ENCODE data around the gene GNAO1.

DNA sequence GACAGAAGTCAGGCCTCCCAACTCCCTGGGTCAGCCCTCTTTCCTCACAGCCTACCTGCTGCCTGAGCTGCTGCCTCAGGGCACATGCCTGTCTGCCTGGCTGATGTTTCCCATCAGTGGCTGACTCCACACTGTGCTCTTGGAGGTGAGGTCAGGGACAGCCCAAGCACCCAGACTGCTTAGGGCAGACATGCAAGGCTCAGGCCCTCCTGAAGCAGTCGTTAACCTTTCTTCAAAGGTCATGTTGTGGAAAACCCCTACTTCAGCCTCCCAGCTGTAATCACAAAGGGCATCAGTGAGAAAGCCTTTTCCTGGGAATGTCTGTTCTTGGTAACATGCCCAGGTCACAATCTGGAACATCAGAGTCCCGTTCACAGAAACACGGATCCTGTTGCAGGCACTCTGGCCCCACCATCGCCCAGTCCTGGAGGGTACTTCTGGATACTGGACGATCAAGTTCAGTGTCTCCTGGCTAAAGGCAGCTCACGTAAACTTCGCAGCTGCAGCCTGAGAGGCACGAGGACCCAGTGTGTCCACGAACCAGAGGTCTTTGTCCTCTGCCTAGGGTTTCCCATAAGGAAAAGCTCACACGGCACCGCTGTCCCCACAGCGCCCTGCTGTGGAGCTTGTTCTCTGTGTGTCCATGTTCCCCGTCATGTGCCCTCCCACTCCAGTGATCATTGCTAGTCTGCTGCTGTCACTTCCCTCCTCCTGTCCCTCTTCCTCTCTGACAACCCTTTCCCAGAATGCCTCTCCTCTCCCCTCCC, 54.9 kb downstream of the GNAO1 start:
- TF ChIP-seq, protein P1, sequence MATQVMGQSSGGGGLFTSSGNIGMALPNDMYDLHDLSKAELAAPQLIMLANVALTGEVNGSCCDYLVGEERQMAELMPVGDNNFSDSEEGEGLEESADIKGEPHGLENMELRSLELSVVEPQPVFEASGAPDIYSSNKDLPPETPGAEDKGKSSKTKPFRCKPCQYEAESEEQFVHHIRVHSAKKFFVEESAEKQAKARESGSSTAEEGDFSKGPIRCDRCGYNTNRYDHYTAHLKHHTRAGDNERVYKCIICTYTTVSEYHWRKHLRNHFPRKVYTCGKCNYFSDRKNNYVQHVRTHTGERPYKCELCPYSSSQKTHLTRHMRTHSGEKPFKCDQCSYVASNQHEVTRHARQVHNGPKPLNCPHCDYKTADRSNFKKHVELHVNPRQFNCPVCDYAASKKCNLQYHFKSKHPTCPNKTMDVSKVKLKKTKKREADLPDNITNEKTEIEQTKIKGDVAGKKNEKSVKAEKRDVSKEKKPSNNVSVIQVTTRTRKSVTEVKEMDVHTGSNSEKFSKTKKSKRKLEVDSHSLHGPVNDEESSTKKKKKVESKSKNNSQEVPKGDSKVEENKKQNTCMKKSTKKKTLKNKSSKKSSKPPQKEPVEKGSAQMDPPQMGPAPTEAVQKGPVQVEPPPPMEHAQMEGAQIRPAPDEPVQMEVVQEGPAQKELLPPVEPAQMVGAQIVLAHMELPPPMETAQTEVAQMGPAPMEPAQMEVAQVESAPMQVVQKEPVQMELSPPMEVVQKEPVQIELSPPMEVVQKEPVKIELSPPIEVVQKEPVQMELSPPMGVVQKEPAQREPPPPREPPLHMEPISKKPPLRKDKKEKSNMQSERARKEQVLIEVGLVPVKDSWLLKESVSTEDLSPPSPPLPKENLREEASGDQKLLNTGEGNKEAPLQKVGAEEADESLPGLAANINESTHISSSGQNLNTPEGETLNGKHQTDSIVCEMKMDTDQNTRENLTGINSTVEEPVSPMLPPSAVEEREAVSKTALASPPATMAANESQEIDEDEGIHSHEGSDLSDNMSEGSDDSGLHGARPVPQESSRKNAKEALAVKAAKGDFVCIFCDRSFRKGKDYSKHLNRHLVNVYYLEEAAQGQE (IDR thresholded peaks at IDR 0.05; ENCODE audit: insufficient replicate concordance, low read depth) = no peak
- TF ChIP-seq POLR2AphosphoS5 (IDR thresholded peaks at IDR 0.05; ENCODE audit: low read depth) = no peak
- TF ChIP-seq, protein P2, sequence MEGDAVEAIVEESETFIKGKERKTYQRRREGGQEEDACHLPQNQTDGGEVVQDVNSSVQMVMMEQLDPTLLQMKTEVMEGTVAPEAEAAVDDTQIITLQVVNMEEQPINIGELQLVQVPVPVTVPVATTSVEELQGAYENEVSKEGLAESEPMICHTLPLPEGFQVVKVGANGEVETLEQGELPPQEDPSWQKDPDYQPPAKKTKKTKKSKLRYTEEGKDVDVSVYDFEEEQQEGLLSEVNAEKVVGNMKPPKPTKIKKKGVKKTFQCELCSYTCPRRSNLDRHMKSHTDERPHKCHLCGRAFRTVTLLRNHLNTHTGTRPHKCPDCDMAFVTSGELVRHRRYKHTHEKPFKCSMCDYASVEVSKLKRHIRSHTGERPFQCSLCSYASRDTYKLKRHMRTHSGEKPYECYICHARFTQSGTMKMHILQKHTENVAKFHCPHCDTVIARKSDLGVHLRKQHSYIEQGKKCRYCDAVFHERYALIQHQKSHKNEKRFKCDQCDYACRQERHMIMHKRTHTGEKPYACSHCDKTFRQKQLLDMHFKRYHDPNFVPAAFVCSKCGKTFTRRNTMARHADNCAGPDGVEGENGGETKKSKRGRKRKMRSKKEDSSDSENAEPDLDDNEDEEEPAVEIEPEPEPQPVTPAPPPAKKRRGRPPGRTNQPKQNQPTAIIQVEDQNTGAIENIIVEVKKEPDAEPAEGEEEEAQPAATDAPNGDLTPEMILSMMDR (IDR thresholded peaks at IDR 0.05; ENCODE audit: insufficient read depth, low read length) = no peak
